ENCODE data around the gene FMN1. TPM values are rescaled to one million over a fixed set of nuclear protein-coding genes. Genes with fewer than 3 reads are reported as not detected.

The FMN1 gene
- total RNA-seq, 1 experiment from 2014 or later, result 0.37 TPM

GRCh38 chr15:32718821-32719716 lies 475.4 kb downstream of the FMN1 start:
- Histone ChIP-seq H3K27ac (ENCODE audit: low read depth, low read length, poor library complexity, severe bottlenecking) (no peak overlapping the region), H3K36me3 (ENCODE audit: insufficient read depth, low read length, poor library complexity, severe bottlenecking) (no peaks in the 10 kb centered on the region), H3K9me3 (ENCODE audit: low read depth, low read length, poor library complexity, severe bottlenecking) (no peaks in the 10 kb centered on the region), H3K4me3 (ENCODE audit: low read depth, low read length, poor library complexity, severe bottlenecking) (peak overlapping the region; percentile 27), H3K4me1 (ENCODE audit: insufficient read depth, low read length, poor library complexity, severe bottlenecking) (peaks cover 7% of the 10 kb centered on the region), H3K27me3 (replicated peaks; ENCODE audit: insufficient read depth, low read depth, low read length, poor library complexity) (peaks cover 98% of the 10 kb centered on the region)
- no TSS peak for BruUV-seq (replicated peaks)
- intact Hi-C loops (cut with micrococcal nuclease; ENCODE audit: unreplicated experiment), result loop anchor here (5.0 kb wide), 1 partner anchor 37 kb away; no protein-coding TSS in a partner anchor
- DNase-seq (ENCODE audit: low spot score), result no peak
- TF ChIP-seq CTCF (conservative IDR thresholded peaks at IDR 0.05; ENCODE audit: low read depth, low read length), result no peak
- TF ChIP-seq EZH2 (IDR thresholded peaks at IDR 0.05; ENCODE audit: borderline replicate concordance, low read depth, low read length, poor library complexity, severe bottlenecking), result peak; percentile 71
- ChIA-PET CTCF (no interaction called here), POLR2A (ENCODE audit: low non-redundant PET) (no interaction called here)

- peaks cover 98% of the 10 kb centered on the region for H3K27me3 ChIP-seq (replicated peaks; ENCODE audit: insufficient read depth, low read depth, low read length, poor library complexity)
- BruUV-seq (replicated peaks), result no TSS peak
- no peaks in the 10 kb centered on the region for H3K36me3 ChIP-seq (ENCODE audit: insufficient read depth, low read length, poor library complexity, severe bottlenecking)
- TF ChIP-seq CTCF (conservative IDR thresholded peaks at IDR 0.05; ENCODE audit: low read depth, low read length) (no peak), EZH2 (IDR thresholded peaks at IDR 0.05; ENCODE audit: borderline replicate concordance, low read depth, low read length, poor library complexity, severe bottlenecking) (peak; percentile 95)
- peak overlapping the region; percentile 27 for H3K4me3 ChIP-seq (ENCODE audit: low read depth, low read length, poor library complexity, severe bottlenecking)
- H3K4me1 ChIP-seq (ENCODE audit: insufficient read depth, low read length, poor library complexity, severe bottlenecking), result peaks cover 7% of the 10 kb centered on the region
- POLR2A ChIA-PET (ENCODE audit: low non-redundant PET), result no interaction called here
- H3K9me3 ChIP-seq (ENCODE audit: low read depth, low read length, poor library complexity, severe bottlenecking), result no peaks in the 10 kb centered on the region
- CTCF ChIA-PET, result no interaction called here
- no peak overlapping the region for H3K27ac ChIP-seq (ENCODE audit: low read depth, low read length, poor library complexity, severe bottlenecking)
- peak; percentile 5 for DNase-seq (ENCODE audit: low spot score)
- intact Hi-C loops (cut with micrococcal nuclease; ENCODE audit: unreplicated experiment), result loop anchor here (5.0 kb wide), 1 partner anchor 36 kb away; no protein-coding TSS in a partner anchor
These were observed 476.2 kb downstream of the FMN1 start for GRCh38 chr15:32718227-32718820.

- peak; percentile 30 for DNase-seq (ENCODE audit: low spot score)
- H3K27ac ChIP-seq (ENCODE audit: low read depth, low read length, poor library complexity, severe bottlenecking), result no peak within 1 kb of the TSS
- peaks cover 93% of the 10 kb centered on the region for H3K27me3 ChIP-seq (replicated peaks; ENCODE audit: insufficient read depth, low read depth, low read length, poor library complexity)
- POLR2A ChIA-PET (ENCODE audit: low non-redundant PET), result no interaction called here
- H3K4me3 ChIP-seq (ENCODE audit: low read depth, low read length, poor library complexity, severe bottlenecking), result peak within 1 kb of the TSS; percentile 27
- intact Hi-C loops (cut with micrococcal nuclease; ENCODE audit: unreplicated experiment), result loop anchor here (5.0 kb wide), 1 partner anchor 35 kb away; no protein-coding TSS in a partner anchor
- TF ChIP-seq EZH2 (IDR thresholded peaks at IDR 0.05; ENCODE audit: borderline replicate concordance, low read depth, low read length, poor library complexity, severe bottlenecking) (peak; percentile 58), CTCF (conservative IDR thresholded peaks at IDR 0.05; ENCODE audit: low read depth, low read length) (no peak)
- no peaks in the 10 kb centered on the region for H3K9me3 ChIP-seq (ENCODE audit: low read depth, low read length, poor library complexity, severe bottlenecking)
- no TSS peak for BruUV-seq (replicated peaks)
- CTCF ChIA-PET, result no interaction called here
- H3K4me1 ChIP-seq (ENCODE audit: insufficient read depth, low read length, poor library complexity, severe bottlenecking), result peaks cover 7% of the 10 kb centered on the region
- no peaks in the 10 kb centered on the region for H3K36me3 ChIP-seq (ENCODE audit: insufficient read depth, low read length, poor library complexity, severe bottlenecking)
These were observed 476.9 kb downstream of the FMN1 start, which contains the start of gene GREM1 for GRCh38 chr15:32717426-32718226. TSS of gene GREM1 (plus strand) at chr15:32718004. CDS start at chr15:32730691, 12,687 bp downstream.

Measured in A673 (cell line).